Esophagus squamous epithelium (tissue), 5 donors: ENCODE data around the gene EFCAB6. TPM values are rescaled to one million over a fixed set of nuclear protein-coding genes. Genes with fewer than 3 reads are reported as not detected.

ENCODE experiments used
- DNase-seq: peaks from one replicate; lab custom pipeline; 2025; lab: John Stamatoyannopoulos, UW
- H3K27ac ChIP-seq, 4 donors: fragments of 200-600 bp; sonication (generic); one replicate each; pipeline ENCODE4 v1.5.1; 2016 to 2019; ENCODE audit warnings: mild to moderate bottlenecking in 1 of 4
- H3K27me3 ChIP-seq, 4 donors: fragments of 200-600 bp; sonication (generic); 1 replicate in 3 of 4; 2 replicates in 1 of 4; pipeline versions ENCODE4 v1.5.1 to v1.6.0; 2017 to 2021; ENCODE audit warnings: antibody characterized with exemption in 1 of 4
- H3K36me3 ChIP-seq, 3 donors: fragments of 200-600 bp; sonication (generic); one replicate each; pipeline ENCODE4 v1.5.1; 2016 to 2019
- H3K4me1 ChIP-seq, 3 donors: fragments of 200-600 bp; sonication (generic); one replicate each; pipeline ENCODE4 v1.5.1; 2017 to 2019
- H3K4me3 ChIP-seq, 4 donors: fragments of 200-600 bp; sonication (generic); 1 replicate in 3 of 4; 2 replicates in 1 of 4; pipeline ENCODE4 v1.5.1; 2016 to 2019; ENCODE audit warnings: mild to moderate bottlenecking in 2 of 4, moderate library complexity in 1 of 4
- H3K9me3 ChIP-seq, 3 donors: fragments of 200-600 bp; sonication (generic); one replicate each; pipeline ENCODE4 v1.5.1; 2016 to 2019
- CTCF ChIP-seq, 6 experiments: fragments of 450-650 bp in 4 of 6; fragments of 200-600 bp in 2 of 6; sonication (generic) in 2 of 6; IDR thresholded peaks; one replicate each; pipeline ENCODE4 v1.5.1; 2016 to 2019; ENCODE audit warnings: antibody characterized with exemption in 6 of 6, mild to moderate bottlenecking in 4 of 6, moderate library complexity in 4 of 6
- POLR2A ChIP-seq, 4 donors: fragments of 450-650 bp; IDR thresholded peaks; one replicate each; pipeline ENCODE4 v1.6.1; 2017; ENCODE audit warnings: antibody characterized with exemption in 4 of 4, mild to moderate bottlenecking in 4 of 4, moderate library complexity in 3 of 4
- WGBS, 2 donors: methylation state at CpG; one replicate each; pipeline ENCODE4 v1.1.5; 2018; 5-methylcytosine and 5-hydroxymethylcytosine counted together
- intact Hi-C: fragments of 100-400 bp; cut with DNase I; formaldehyde crosslinking; loops from one replicate; pipeline ENCODE4 v1.15.0; 2022
- total RNA-seq, 4 donors: library from RNA; depleted of rRNA; stranded (reverse); fragments of >200 nt; gene quantifications; one replicate each; pipeline ENCODE4 v1.1.0, GENCODE V29; 2016
- donor health status: DM: yes; HTN: yes; CAD: no.

EFCAB6 gene
- total RNA-seq, 4 donors from 2014 or later, result 0.22 to 1.5 (median 0.90) TPM

GRCh38 chr22:43782448-43782847, 29.7 kb downstream of the EFCAB6 start:
- peaks cover 0 to 5% (median 0%) of the 10 kb centered on the region in 3 donors for H3K36me3 ChIP-seq
- H3K27me3 ChIP-seq, result no peaks in the 10 kb centered on the region
- TF ChIP-seq CTCF (IDR thresholded peaks at IDR 0.05), result no peak
- no peak for TF ChIP-seq POLR2A (IDR thresholded peaks at IDR 0.05)
- H3K4me3 ChIP-seq, result no peak overlapping the region
- 72 to 81% methylated on average over 3 of the region's 3 CpGs for WGBS, 2 donors
- H3K9me3 ChIP-seq, result no peaks in the 10 kb centered on the region
- no peak overlapping the region for H3K27ac ChIP-seq
- no peak for DNase-seq
- H3K4me1 ChIP-seq, result peaks cover 0 to 3% (median 0%) of the 10 kb centered on the region in 3 donors
- intact Hi-C loops, result no loop called here

- 11 to 25% methylated on average over 4 of the region's 4 CpGs for WGBS, 2 donors
- no peak for DNase-seq
- H3K36me3 ChIP-seq, result peaks cover 0 to 5% (median 0%) of the 10 kb centered on the region in 3 donors
- H3K4me3 ChIP-seq, result no peak overlapping the region
- TF ChIP-seq POLR2A (IDR thresholded peaks at IDR 0.05) (no peak), CTCF (IDR thresholded peaks at IDR 0.05) (no peak)
- no peaks in the 10 kb centered on the region for H3K9me3 ChIP-seq
- H3K27ac ChIP-seq, result no peak overlapping the region
- intact Hi-C loops, result no loop called here
- no peaks in the 10 kb centered on the region for H3K27me3 ChIP-seq
- H3K4me1 ChIP-seq, result peaks cover 0 to 7% (median 0%) of the 10 kb centered on the region in 3 donors
Measured at GRCh38 chr22:43777286-43777685, 34.8 kb downstream of the EFCAB6 start.

DNA sequence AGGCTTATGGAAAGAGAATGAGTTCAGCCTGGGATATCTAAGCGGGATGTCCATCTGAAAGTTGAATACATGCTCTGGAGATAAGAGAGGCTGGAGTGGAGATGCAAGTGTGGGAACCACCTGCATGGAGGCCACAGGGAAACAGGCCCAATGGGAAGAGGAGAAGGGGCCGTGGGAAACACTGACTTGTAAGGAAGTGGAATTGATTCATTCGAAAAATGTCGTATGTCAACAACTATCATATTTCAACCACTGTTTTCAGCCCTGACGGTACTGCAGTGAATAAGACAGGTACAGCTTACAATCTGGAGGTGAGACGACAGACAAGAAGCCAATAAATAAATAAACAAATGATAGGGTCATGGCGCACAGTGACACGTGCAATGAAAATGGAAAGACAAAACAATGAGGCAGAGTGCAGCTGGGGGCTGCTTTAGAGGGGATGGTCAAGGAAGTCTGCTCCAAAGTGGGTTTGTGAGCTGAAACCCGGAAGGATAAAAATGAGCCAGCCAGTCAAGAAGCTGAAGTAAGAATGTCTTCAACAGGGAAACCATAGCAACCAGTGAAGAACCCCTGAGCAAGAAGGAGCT, 35.9 kb downstream of the EFCAB6 start:
- H3K4me3 ChIP-seq, result no peak overlapping the region
- DNase-seq, result no peak
- 75 to 80% methylated on average over 8 of the region's 9 CpGs for WGBS, 2 donors

DNA sequence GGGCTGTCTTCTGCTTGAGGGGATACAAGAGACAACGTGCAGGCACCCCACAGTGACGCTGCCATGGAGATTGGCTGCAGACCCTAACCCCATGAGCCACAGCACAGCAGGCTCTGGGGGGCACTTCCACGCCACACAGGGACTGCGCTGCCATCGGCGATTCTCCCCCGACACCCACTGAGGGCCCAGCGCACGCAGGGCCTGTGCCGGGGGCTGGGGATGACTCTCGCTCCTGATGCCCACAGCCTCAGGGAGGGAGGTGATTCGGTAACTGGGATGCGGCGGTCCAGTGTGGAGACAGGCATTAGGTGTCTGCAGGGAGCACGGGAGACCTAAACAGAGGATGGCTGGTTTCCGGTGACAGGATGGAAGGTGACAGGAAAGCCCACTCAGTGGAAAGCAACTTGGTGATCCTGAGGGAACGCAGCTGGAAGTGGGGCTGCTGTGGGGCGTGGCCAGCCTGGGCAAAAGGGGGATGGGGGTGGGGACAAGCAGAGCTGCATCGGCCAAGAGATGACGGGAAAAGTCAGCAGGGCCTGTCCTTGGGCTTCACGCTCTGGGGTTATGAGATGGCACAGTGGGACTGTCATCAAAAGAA, 37.7 kb downstream of the EFCAB6 start:
- Histone ChIP-seq H3K4me3 (no peak overlapping the region), H3K27me3 (no peaks in the 10 kb centered on the region), H3K9me3 (no peaks in the 10 kb centered on the region), H3K4me1 (peaks cover 0 to 7% (median 0%) of the 10 kb centered on the region in 3 donors), H3K27ac (no peak overlapping the region), H3K36me3 (no peaks in the 10 kb centered on the region)
- TF ChIP-seq POLR2A (IDR thresholded peaks at IDR 0.05) (no peak), CTCF (IDR thresholded peaks at IDR 0.05) (no peak)
- intact Hi-C loops, result no loop called here
- WGBS, 2 donors, result 83 to 93% methylated on average over 7 to 20 of the region's 21 CpGs
- no peak for DNase-seq

More for the DNA sequence above, 35.9 kb downstream of the EFCAB6 start:
- Histone ChIP-seq H3K27ac (no peak overlapping the region), H3K4me1 (peaks cover 0 to 7% (median 0%) of the 10 kb centered on the region in 3 donors), H3K27me3 (no peaks in the 10 kb centered on the region), H3K9me3 (no peaks in the 10 kb centered on the region), H3K36me3 (peaks cover 0 to 5% (median 0%) of the 10 kb centered on the region in 3 donors)
- intact Hi-C loops, result no loop called here
- TF ChIP-seq CTCF (IDR thresholded peaks at IDR 0.05), result no peak
- TF ChIP-seq POLR2A (IDR thresholded peaks at IDR 0.05), result no peak

- no peak for DNase-seq
- 50 to 53% methylated on average over 6 of the region's 6 CpGs for WGBS, 2 donors
- H3K27me3 ChIP-seq, result no peaks in the 10 kb centered on the region
- no peaks in the 10 kb centered on the region for H3K36me3 ChIP-seq
- no peak overlapping the region for H3K27ac ChIP-seq
- no peak overlapping the region for H3K4me3 ChIP-seq
- intact Hi-C loops, result no loop called here
- H3K4me1 ChIP-seq, result peaks cover 0 to 7% (median 0%) of the 10 kb centered on the region in 3 donors
- TF ChIP-seq CTCF (IDR thresholded peaks at IDR 0.05), result no peak
- no peak for TF ChIP-seq POLR2A (IDR thresholded peaks at IDR 0.05)
- H3K9me3 ChIP-seq, result no peaks in the 10 kb centered on the region
Measured at GRCh38 chr22:43772831-43773230, 39.3 kb downstream of the EFCAB6 start.
